ENCODE measurements around the gene SMIM7. TPM values are rescaled to one million over a fixed set of nuclear protein-coding genes. Genes with fewer than 3 reads are reported as not detected.

The SMIM7 gene
- total RNA-seq, 2 donors from 2014 or later: 50.9 to 56.7 TPM

DNA sequence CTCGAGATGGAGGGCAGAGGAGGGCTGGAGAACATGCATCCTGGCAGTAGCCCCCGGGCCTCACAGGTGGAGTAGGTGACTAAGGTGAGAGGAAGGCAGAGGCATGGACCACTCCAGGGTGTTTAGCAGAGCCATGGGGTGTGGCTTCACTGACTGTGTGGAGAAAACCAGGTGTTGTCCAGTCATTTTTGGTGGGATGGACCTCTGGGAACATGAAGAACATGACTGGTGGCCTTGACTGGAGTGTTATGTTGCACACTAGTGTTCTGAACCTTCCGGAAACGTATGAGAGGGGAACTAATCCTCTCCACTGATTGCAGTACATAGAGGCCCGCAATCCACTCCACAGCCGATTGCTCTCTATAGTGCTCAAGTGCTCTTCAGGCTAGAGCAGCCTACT, 48.8 kb downstream of the SMIM7 start:
- H3K4me1 ChIP-seq: peaks cover 0 to 52% of the 10 kb centered on the region in 2 donors
- no peaks in the 10 kb centered on the region for H3K27me3 ChIP-seq
- no peaks in the 10 kb centered on the region for H3K9me3 ChIP-seq
- H3K27ac ChIP-seq: peak overlapping the region; percentile 73 to 78
- TF ChIP-seq, protein P1, sequence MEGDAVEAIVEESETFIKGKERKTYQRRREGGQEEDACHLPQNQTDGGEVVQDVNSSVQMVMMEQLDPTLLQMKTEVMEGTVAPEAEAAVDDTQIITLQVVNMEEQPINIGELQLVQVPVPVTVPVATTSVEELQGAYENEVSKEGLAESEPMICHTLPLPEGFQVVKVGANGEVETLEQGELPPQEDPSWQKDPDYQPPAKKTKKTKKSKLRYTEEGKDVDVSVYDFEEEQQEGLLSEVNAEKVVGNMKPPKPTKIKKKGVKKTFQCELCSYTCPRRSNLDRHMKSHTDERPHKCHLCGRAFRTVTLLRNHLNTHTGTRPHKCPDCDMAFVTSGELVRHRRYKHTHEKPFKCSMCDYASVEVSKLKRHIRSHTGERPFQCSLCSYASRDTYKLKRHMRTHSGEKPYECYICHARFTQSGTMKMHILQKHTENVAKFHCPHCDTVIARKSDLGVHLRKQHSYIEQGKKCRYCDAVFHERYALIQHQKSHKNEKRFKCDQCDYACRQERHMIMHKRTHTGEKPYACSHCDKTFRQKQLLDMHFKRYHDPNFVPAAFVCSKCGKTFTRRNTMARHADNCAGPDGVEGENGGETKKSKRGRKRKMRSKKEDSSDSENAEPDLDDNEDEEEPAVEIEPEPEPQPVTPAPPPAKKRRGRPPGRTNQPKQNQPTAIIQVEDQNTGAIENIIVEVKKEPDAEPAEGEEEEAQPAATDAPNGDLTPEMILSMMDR (IDR thresholded peaks at IDR 0.05): no peak
- DNase-seq (ENCODE audit: low spot score): no peak
- no peaks in the 10 kb centered on the region for H3K36me3 ChIP-seq
- H3K4me3 ChIP-seq: no peak overlapping the region

DNA sequence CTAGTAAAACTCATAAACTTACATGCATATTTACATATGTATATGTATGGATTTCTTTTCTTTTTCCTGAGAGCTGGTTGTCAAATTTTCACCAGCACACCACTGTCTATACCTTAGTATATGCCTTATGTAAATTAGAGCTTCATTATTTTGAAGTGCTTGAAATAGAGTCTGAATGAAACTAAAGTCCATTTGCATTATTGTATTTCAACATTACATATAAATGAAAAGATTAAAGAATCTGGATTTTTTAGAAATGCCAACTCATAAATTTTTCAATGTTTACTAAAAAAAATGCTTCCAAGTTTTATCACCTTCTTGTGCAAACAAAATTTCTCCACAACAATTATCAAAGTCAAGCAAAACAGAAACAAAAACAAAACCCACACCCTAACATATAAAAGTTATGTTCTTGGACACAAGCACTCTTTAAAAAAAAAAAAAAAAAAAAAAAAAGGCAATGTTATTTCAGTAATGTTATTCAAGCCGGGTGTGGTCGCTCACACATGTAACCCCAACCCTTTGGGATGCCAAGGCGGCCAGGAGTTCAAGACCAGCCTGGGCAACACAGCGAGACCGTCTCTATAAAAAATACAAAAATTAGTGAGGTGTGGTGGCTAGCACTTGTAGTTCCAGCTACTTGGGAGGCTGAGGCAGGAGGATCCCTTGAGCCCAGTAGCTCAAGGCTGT, 50.3 kb downstream of the SMIM7 start:
- TF ChIP-seq, protein P1 (IDR thresholded peaks at IDR 0.05): no peak
- no peaks in the 10 kb centered on the region for H3K27me3 ChIP-seq
- no peaks in the 10 kb centered on the region for H3K36me3 ChIP-seq
- no peaks in the 10 kb centered on the region for H3K9me3 ChIP-seq
- H3K27ac ChIP-seq: peak overlapping the region in 1 of 2 donors; percentile 73
- H3K4me3 ChIP-seq: no peak overlapping the region
- peaks cover 0 to 63% of the 10 kb centered on the region in 2 donors for H3K4me1 ChIP-seq
- no peak for DNase-seq (ENCODE audit: low spot score)

DNA sequence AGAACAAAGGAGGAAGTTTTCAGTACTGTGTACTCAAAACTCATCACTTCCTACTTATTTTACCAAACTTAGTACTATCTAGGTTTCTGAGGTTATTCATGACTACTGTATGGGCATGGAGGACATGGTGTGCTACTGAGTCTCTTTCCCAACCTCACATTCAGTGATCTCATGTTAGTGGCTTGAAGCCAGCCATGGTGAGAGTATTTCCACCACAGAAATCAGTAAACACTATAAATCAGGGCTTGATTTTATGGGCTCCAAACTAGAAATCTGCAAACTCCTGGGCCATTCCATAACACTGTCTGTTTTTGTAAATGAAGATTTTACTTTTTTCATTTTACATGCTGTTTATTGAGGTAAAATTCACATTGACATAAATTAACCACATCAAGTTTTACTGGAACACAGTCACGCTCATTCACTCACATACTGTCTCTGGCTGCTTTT, 51.6 kb downstream of the SMIM7 start:
- Histone ChIP-seq H3K4me1 (peaks cover 0 to 65% of the 10 kb centered on the region in 2 donors), H3K27ac (peak overlapping the region; percentile 80 to 89), H3K4me3 (no peak overlapping the region), H3K27me3 (no peaks in the 10 kb centered on the region), H3K36me3 (no peaks in the 10 kb centered on the region), H3K9me3 (no peaks in the 10 kb centered on the region)
- TF ChIP-seq, protein P1 (IDR thresholded peaks at IDR 0.05): no peak
- DNase-seq (ENCODE audit: low spot score): peak; percentile 76

DNA sequence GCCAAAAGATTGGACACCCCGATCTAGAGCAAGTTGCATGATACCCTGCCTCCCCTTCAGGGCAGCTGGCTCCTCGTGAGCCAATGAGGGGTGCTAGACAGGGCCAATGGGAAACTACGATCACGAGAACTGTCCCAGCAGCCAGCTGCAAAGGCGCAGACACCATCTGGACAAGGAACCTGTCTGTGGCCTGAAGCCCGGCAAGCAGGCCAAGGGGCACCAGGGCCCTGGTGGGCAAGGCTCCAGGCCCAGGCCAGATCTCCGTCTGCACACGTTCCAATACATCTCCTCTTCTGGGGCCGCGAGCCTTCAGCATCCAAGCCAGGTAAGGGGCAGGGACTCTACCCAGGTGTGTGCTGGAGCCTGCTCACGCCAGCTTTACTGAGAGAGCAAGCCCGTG, 52.1 kb downstream of the SMIM7 start:
- H3K36me3 ChIP-seq: no peaks in the 10 kb centered on the region
- TF ChIP-seq, protein P1 (IDR thresholded peaks at IDR 0.05): no peak
- DNase-seq (ENCODE audit: low spot score): no peak
- H3K9me3 ChIP-seq: no peaks in the 10 kb centered on the region
- H3K27me3 ChIP-seq: no peaks in the 10 kb centered on the region
- H3K4me1 ChIP-seq: peaks cover 0 to 66% of the 10 kb centered on the region in 2 donors
- peak overlapping the region; percentile 80 to 89 for H3K27ac ChIP-seq
- no peak overlapping the region for H3K4me3 ChIP-seq

DNA sequence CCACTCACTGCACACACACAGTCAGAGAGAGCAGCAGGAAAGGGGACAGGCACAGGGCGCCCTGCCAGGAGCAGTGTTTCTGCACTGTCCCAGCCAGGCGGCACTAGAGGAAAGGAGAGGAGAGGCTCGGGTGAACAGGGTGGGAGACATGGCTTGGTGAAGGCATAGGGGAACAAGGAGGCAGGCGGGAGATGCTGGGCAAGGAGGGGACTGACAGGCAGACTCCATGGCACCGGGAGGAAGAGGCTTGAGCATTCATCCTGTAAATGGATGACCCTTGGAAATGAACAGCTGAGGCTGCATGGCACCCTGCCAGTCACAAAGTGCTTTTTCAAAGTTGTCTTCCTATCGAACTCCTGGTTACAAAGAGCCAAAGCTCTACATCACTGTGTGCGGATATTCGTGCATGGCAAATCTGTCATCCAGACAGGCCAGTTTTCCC, 54.4 kb downstream of the SMIM7 start:
- no peak for DNase-seq (ENCODE audit: low spot score)
- Histone ChIP-seq H3K27ac (peak overlapping the region in 1 of 2 donors; percentile 45), H3K4me1 (peaks cover 0 to 65% of the 10 kb centered on the region in 2 donors), H3K36me3 (no peaks in the 10 kb centered on the region), H3K27me3 (no peaks in the 10 kb centered on the region), H3K9me3 (no peaks in the 10 kb centered on the region), H3K4me3 (no peak overlapping the region)
- TF ChIP-seq, protein P1 (IDR thresholded peaks at IDR 0.05): peak; percentile 24 to 57

Measured in right atrium auricular region (tissue), 2 donors.